AG10803 (cell line): ENCODE data around the gene SMG6.
"Not testable (repeated sequence)": the region's sequence is repeated elsewhere in the genome, so short reads cannot be mapped to it uniquely, and the experiment has no call there.

Source experiments
- DNase-seq: peaks from one replicate; pipeline ENCODE4 v3.0.0; 2010; ENCODE audit warnings: low read depth
- H3K4me3 ChIP-seq: 2 replicates; pipeline ENCODE4 v1.5.1; 2011; ENCODE audit warnings: mild to moderate bottlenecking, low read length, control low read depth
- CTCF ChIP-seq: conservative IDR thresholded peaks from 2 replicates; pipeline ENCODE4 v1.5.1; 2011; ENCODE audit warnings: mild to moderate bottlenecking, low read length, control low read depth, inconsistent platforms

SMG6 gene

GRCh38 chr17:2015314-2015713 lies 288.3 kb downstream of the SMG6 start:
- TF ChIP-seq CTCF, result no peak
- DNase-seq, result no peak
- no peak overlapping the region for H3K4me3 ChIP-seq

- TF ChIP-seq CTCF, result no peak
Measured at GRCh38 chr17:2013994-2014317, 289.6 kb downstream of the SMG6 start.

GRCh38 chr17:2013220-2013993 lies 290.2 kb downstream of the SMG6 start:
- H3K4me3 ChIP-seq, DNase-seq: not testable (repeated sequence)

More at GRCh38 chr17:2013994-2014317, 289.6 kb downstream of the SMG6 start:
- no peak overlapping the region for H3K4me3 ChIP-seq
- DNase-seq, result no peak

GRCh38 chr17:2012499-2012898 lies 291.1 kb downstream of the SMG6 start:
- no peak overlapping the region for H3K4me3 ChIP-seq
- no peak for TF ChIP-seq CTCF
- DNase-seq, result no peak

- DNase-seq, result peak; percentile 79
- H3K4me3 ChIP-seq, result peak overlapping the region; percentile 20; the same call in 1 of the 2 replicates
- no peak for TF ChIP-seq CTCF
Measured at GRCh38 chr17:2011411-2012371, 291.9 kb downstream of the SMG6 start.
